Stimulated activated CD8-positive, alpha-beta memory T cell treated with anti-CD3 and anti-CD28 coated beads, Interleukin-4, amount 100 ng/mL, for 1 hour (primary cell): ENCODE data around the gene GDPD4.

ENCODE experiments used
- DNase-seq, 2 donors: peaks; one replicate each; pipeline ENCODE4 v3.0.0-alpha.2; 2020; ENCODE audit warnings: low read depth in 2 of 2, low spot score in 1 of 2

GDPD4 gene

GRCh38 chr11:77206264-77207018 lies 95.0 kb downstream of the GDPD4 start:
- no peak for DNase-seq

- no peak for DNase-seq
These were observed 95.8 kb downstream of the GDPD4 start for GRCh38 chr11:77205467-77206263.

- DNase-seq, result no peak
These were observed 96.6 kb downstream of the GDPD4 start for GRCh38 chr11:77204754-77205466.

DNA sequence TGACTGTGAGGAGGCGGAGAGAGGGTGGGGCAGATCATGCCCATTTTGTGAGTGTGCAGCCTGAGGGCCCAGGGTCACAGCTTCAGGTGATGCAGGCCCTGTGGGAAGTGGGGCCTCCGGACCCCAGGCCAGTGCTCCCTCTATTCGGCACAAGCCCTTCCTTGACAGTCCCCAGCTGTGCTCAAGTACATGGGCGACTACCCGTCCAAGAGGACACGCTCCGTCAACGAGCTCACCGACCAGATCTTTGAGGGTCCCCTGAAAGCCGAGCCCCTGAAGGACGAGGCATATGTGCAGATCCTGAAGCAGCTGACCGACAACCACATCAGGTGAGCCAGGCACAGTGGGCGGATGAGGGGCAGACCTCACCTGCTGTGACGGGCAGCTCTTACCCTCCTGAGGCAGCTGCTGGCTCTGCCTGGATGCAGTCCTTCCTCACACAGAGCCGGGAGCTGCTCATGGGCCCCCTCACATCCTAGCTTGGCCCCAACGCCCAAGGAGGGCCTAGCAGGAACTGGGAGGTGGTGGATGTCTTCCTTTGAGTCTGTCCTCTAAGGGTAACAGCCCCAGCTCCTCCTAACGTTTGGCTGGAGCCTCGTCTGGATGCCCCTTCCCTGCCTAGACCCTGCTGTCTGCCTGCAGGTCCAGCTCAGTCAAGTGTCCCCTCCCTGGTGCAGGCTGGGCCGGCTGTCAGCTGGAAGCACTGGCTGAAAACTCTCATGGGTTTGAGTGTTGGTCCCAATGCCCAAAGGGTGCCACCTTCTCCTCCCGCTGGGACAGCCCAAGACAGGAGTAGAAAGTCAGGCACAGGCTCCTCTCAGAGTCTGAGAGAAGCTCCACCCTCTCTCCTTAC lies 97.4 kb downstream of the GDPD4 start:
- DNase-seq, result no peak

DNA sequence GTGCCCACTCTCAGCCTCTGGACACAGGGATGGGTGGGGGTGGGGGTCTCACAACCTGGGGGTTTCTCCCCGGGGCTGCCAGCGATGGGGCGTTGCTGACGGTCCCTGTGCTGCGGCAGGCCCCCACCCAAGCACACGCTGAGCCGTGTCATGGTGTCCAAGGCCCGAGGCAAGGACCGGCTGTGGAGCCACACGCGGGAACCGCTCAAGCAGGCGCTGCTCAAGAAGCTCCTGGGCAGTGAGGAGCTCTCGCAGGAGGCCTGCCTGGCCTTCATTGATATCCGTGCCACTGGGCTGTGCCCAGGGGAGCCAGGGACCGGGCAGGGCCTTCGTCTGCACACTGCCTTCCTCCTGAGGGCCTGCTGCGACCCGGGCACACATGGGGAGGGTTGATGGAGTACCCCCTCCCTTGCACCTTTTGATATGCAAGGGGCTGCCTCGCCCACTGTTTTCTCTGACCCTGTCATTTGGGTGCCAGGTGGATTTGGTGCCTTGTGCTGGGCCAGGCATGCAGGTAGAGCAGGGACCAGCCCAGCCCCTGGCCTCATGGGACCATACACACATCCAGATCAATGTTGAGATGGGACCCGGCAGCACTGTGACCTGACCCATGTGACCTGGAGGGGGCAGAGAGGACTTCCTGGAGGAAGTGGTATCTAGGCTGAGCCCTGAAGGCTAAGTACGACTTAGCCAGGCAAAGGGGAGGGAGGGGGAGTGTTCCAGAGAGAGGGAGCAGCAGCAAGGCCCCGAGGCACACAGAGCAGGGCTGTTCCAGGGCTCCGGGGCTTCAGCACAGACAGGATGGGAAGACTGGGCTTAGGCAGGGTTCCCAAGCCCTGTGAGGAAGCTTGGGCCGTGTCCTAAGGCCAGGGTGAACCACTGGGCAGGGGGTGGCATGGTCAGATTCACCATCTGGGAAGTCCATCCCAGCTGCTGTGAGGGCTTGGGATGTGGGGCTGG lies 98.3 kb downstream of the GDPD4 start:
- DNase-seq, result no peak

GRCh38 chr11:77201991-77202841 lies 99.3 kb downstream of the GDPD4 start:
- no peak for DNase-seq

DNA sequence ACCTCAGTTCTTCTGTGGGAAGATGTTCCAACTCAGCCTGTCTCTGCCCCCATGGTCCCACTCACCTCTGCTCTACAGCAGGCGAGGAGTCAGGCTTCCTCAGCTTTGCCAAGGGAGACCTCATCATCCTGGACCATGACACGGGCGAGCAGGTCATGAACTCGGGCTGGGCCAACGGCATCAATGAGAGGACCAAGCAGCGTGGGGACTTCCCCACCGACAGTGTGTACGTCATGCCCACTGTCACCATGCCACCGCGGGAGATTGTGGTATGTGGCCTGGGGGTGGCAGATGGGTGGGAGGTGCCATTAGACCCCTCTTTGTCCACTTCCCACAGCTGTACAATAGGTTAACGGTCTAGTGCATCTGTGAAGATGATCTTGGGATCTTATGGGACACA lies 100.1 kb downstream of the GDPD4 start:
- DNase-seq, result no peak

- DNase-seq, result no peak
These were observed 100.9 kb downstream of the GDPD4 start for GRCh38 chr11:77200351-77201268.

DNA sequence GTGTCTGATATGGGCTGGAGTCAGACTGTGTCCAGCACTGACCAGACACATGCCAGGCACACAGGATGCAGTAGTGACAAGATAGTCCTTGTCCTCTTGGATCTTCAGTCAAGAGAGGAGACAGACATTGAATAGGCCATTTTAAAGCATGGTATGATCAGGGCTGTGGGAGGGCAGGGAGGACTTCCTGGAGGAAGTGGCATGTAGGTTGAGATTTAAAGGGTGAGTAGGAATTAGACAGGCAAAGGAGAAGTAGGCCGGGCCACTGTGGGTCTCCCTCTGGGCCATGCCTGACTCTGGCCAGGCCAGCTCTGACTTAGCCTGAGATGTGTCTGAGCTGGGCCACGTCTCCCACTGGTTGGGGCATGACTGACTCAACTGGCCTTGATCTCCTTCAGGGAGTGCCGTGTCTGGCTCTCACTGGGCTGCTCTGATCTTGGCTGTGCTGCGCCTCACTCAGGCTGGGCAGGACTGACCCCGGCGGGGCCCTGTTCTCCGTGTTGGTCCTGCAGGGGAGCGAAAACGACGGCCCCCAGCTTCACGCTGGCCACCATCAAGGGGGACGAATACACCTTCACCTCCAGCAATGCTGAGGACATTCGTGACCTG lies 102.2 kb downstream of the GDPD4 start:
- DNase-seq, result no peak

DNA sequence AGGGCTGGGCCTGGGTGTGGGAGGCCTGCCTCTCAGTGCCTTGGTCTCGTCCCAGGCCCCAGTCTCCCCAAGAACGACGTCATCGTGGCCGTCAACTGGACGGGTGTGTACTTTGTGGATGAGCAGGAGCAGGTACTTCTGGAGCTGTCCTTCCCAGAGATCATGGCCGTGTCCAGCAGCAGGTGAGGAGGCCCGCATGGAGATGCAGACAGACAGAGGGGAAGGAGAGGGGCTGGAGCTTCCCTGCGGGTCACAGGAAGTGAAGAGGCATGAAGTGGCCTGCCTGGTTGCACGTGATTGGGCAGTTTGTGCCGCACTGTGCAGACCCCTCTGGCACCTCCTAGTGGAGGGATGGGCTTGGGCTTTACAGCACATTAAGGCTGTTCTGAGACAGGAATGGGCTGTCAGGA lies 103.0 kb downstream of the GDPD4 start:
- DNase-seq, result no peak

GRCh38 chr11:77197626-77198320 lies 103.7 kb downstream of the GDPD4 start:
- no peak for DNase-seq

- no peak for DNase-seq
These were observed 104.5 kb downstream of the GDPD4 start for GRCh38 chr11:77196961-77197360.

- no peak for DNase-seq
These were observed 106.3 kb downstream of the GDPD4 start for GRCh38 chr11:77195071-77195755.

- no peak for DNase-seq
These were observed 107.3 kb downstream of the GDPD4 start for GRCh38 chr11:77193911-77194830.

DNA sequence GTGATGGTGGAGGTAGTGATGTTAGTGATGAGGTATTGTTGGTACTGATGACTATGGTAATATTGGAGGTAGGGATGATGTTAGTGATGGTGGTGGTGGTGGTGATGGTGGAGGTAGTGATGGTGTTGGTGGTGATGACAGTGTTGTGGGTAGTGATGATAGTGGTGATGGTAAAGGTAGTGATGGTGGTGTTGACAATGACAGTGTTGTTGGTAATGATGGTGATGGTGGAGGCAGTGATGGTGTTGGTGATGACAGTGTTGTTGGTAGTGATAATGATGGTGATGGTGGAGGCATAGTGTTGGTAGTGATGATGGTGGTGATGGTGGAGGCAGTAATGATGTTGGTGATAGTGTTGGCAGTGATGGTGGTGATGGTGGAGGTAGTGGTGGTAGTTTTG lies 108.3 kb downstream of the GDPD4 start:
- no peak for DNase-seq
